ENCODE data around the gene RRAGC.

- no peak for TF ChIP-seq TAF1 (IDR thresholded peaks at IDR 0.05; ENCODE audit: borderline replicate concordance, insufficient read depth, low read length)
- TF ChIP-seq REST (IDR thresholded peaks at IDR 0.05; ENCODE audit: insufficient read depth in 1 of 2, low read depth in 2 of 2, low read length in 2 of 2): no peak
- TF ChIP-seq POLR2AphosphoS5 (IDR thresholded peaks at IDR 0.05; ENCODE audit: low read depth, low read length): no peak
Observed at GRCh38 chr1:38905985-38906384, 46.4 kb upstream of the RRAGC start.

All from PFSK-1 (cell line).